Measurements from ENCODE around the gene FAM53C. TPM values are rescaled to one million over a fixed set of nuclear protein-coding genes. Genes with fewer than 3 reads are reported as not detected.
"Not testable (repeated sequence)": the region's sequence is repeated elsewhere in the genome, so short reads cannot be mapped to it uniquely, and the experiment has no call there.

The FAM53C gene
- polyA plus RNA-seq, 4 donors, result 5.4 to 28.1 (median 8.5) TPM

- no peaks in the 10 kb centered on the region for H3K9me3 ChIP-seq (ENCODE audit: control insufficient read depth in 2 of 2, insufficient read depth in 1 of 2, low read depth in 1 of 2, low read length in 1 of 2)
- H3K4me3 ChIP-seq (ENCODE audit: low read depth in 1 of 3, low read length in 3 of 3), result no peak overlapping the region
- no peaks in the 10 kb centered on the region for H3K4me1 ChIP-seq (ENCODE audit: control insufficient read depth in 3 of 3, insufficient read depth in 2 of 3, low read depth in 1 of 3, low read length in 2 of 3)
- H3K27me3 ChIP-seq (ENCODE audit: control insufficient read depth in 3 of 3, insufficient read depth in 3 of 3, low read length in 3 of 3), result no peaks in the 10 kb centered on the region
- H3K36me3 ChIP-seq (ENCODE audit: control insufficient read depth in 3 of 3, insufficient read depth in 2 of 3, low read depth in 1 of 3, low read length in 3 of 3), result peaks cover 11 to 42% (median 19%) of the 10 kb centered on the region in 3 donors
- 75 to 95% (median 93%) methylated on average over 1 of the region's 1 CpG for WGBS, 3 donors
- H3K27ac ChIP-seq (ENCODE audit: low read depth in 1 of 3, low read length in 2 of 3), result no peak overlapping the region
- no peak for DNase-seq
- FAIRE-seq, result no peak
Measured at GRCh38 chr5:138385660-138386059, 47.6 kb downstream of the FAM53C start.

- 90 to 94% (median 93%) methylated on average over 10 of the region's 10 CpGs for WGBS, 3 donors
- Histone ChIP-seq H3K36me3 (ENCODE audit: control insufficient read depth in 3 of 3, insufficient read depth in 2 of 3, low read depth in 1 of 3, low read length in 3 of 3) (peaks cover 17 to 41% (median 21%) of the 10 kb centered on the region in 3 donors), H3K4me3 (ENCODE audit: low read depth in 1 of 3, low read length in 3 of 3) (no peak overlapping the region), H3K4me1 (ENCODE audit: control insufficient read depth in 3 of 3, insufficient read depth in 2 of 3, low read depth in 1 of 3, low read length in 2 of 3) (no peaks in the 10 kb centered on the region), H3K27me3 (ENCODE audit: control insufficient read depth in 3 of 3, insufficient read depth in 3 of 3, low read length in 3 of 3) (no peaks in the 10 kb centered on the region), H3K27ac (ENCODE audit: low read depth in 1 of 3, low read length in 2 of 3) (no peak overlapping the region), H3K9me3 (ENCODE audit: control insufficient read depth in 2 of 2, insufficient read depth in 1 of 2, low read depth in 1 of 2, low read length in 1 of 2) (no peaks in the 10 kb centered on the region)
- DNase-seq (no peak), FAIRE-seq (no peak)
Measured at GRCh38 chr5:138386290-138386689, 48.2 kb downstream of the FAM53C start.

DNA sequence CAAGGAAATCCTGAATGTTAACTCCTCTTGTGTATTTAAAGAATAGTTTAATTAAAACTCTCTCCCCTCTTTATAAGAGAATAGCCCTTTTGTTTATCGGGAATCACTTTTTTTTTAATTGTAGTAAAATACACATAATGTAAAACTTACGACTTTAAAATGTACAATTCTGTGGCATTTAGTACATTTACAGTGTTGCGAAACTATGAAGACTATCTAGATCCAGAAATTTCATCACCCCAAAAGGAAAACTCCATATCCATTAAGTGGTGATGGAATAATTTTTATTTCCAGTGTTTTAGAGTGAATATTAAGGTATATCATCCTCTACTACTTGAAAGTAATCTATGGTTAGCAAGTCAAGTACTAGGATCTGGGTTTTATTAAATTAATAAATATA, 51.3 kb downstream of the FAM53C start:
- no peak for FAIRE-seq
- 93 to 97% (median 96%) methylated on average over 3 of the region's 3 CpGs for WGBS, 3 donors

DNA sequence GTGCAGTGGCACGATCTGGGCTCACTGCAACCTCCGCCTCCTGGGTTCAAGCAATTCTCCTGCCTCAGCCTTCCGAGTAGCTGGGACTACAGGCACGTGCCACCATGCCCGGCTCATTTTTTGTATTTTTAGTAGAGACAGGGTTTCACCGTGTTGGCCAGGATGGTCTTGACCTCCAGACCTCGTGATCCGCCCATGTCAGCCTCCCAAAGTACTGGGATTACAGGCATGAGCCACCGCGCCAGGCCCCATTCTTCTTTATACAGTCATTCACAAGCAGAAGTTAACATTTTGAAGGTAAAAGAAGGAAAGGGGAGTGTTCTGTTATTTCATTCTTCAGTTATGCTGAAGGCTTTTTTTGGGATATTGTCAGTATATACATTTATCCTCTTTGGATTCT, 51.8 kb downstream of the FAM53C start:
- not testable (repeated sequence) for DNase-seq; H3K4me1 ChIP-seq (ENCODE audit: control insufficient read depth in 3 of 3, insufficient read depth in 2 of 3, low read depth in 1 of 3, low read length in 2 of 3); H3K9me3 ChIP-seq (ENCODE audit: control insufficient read depth in 2 of 2, insufficient read depth in 1 of 2, low read depth in 1 of 2, low read length in 1 of 2); H3K27me3 ChIP-seq (ENCODE audit: control insufficient read depth in 3 of 3, insufficient read depth in 3 of 3, low read length in 3 of 3); FAIRE-seq; H3K4me3 ChIP-seq (ENCODE audit: low read depth in 1 of 3, low read length in 3 of 3); H3K27ac ChIP-seq (ENCODE audit: low read depth in 1 of 3, low read length in 2 of 3)
- 93 to 97% (median 96%) methylated on average over 10 of the region's 10 CpGs for WGBS, 3 donors
- H3K36me3 ChIP-seq (ENCODE audit: control insufficient read depth in 3 of 3, insufficient read depth in 2 of 3, low read depth in 1 of 3, low read length in 3 of 3), result peaks cover 18 to 41% (median 25%) of the 10 kb centered on the region in 3 donors

More for the DNA sequence above, 51.3 kb downstream of the FAM53C start:
- Histone ChIP-seq H3K4me3 (ENCODE audit: low read depth in 1 of 3, low read length in 3 of 3) (no peak overlapping the region), H3K9me3 (ENCODE audit: control insufficient read depth in 2 of 2, insufficient read depth in 1 of 2, low read depth in 1 of 2, low read length in 1 of 2) (no peaks in the 10 kb centered on the region), H3K36me3 (ENCODE audit: control insufficient read depth in 3 of 3, insufficient read depth in 2 of 3, low read depth in 1 of 3, low read length in 3 of 3) (peaks cover 16 to 46% (median 24%) of the 10 kb centered on the region in 3 donors), H3K27me3 (ENCODE audit: control insufficient read depth in 3 of 3, insufficient read depth in 3 of 3, low read length in 3 of 3) (no peaks in the 10 kb centered on the region), H3K4me1 (ENCODE audit: control insufficient read depth in 3 of 3, insufficient read depth in 2 of 3, low read depth in 1 of 3, low read length in 2 of 3) (no peaks in the 10 kb centered on the region), H3K27ac (ENCODE audit: low read depth in 1 of 3, low read length in 2 of 3) (no peak overlapping the region)
- DNase-seq, result no peak

DNA sequence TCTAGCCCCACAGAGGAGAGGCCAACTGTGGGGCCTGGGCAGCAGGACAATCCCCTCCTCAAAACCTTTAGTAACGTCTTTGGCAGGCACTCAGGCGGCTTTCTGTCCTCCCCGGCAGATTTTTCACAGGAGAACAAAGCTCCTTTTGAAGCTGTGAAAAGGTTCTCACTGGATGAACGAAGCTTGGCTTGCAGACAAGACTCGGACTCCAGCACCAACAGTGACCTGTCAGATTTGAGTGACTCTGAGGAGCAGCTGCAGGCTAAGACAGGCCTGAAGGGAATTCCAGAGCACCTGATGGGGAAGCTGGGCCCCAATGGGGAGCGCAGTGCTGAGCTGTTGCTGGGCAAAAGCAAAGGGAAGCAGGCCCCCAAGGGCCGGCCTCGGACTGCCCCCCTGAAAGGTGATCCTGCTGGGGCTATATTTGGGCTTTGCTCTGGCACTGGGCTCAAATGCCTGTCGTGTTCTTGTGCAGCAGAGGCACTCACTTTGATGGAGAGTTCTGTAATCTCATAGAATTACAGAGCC, 53.9 kb downstream of the FAM53C start:
- whole genome bisulfite sequencing, 3 donors, result 91 to 92% (median 91%) methylated on average over 9 of the region's 9 CpGs
- FAIRE-seq, result no peak
- no peaks in the 10 kb centered on the region for H3K27me3 ChIP-seq (ENCODE audit: control insufficient read depth in 3 of 3, insufficient read depth in 3 of 3, low read length in 3 of 3)
- no peak for DNase-seq
- no peaks in the 10 kb centered on the region for H3K4me1 ChIP-seq (ENCODE audit: control insufficient read depth in 3 of 3, insufficient read depth in 2 of 3, low read depth in 1 of 3, low read length in 2 of 3)
- H3K36me3 ChIP-seq (ENCODE audit: control insufficient read depth in 3 of 3, insufficient read depth in 2 of 3, low read depth in 1 of 3, low read length in 3 of 3), result peaks cover 17 to 41% (median 18%) of the 10 kb centered on the region in 3 donors
- H3K9me3 ChIP-seq (ENCODE audit: control insufficient read depth in 2 of 2, insufficient read depth in 1 of 2, low read depth in 1 of 2, low read length in 1 of 2), result no peaks in the 10 kb centered on the region
- peak overlapping the region in 1 of 3 donors; percentile 10 for H3K4me3 ChIP-seq (ENCODE audit: low read depth in 1 of 3, low read length in 3 of 3)
- H3K27ac ChIP-seq (ENCODE audit: low read depth in 1 of 3, low read length in 2 of 3), result no peak overlapping the region

Other genes starting within 250 kb of the FAM53C start
- 1 to 10 TPM in 2 of 4 donors, not detected in 2; 1.3 to 1.8 TPM for gene NME5, start 198.8 kb upstream of the FAM53C start, polyA plus RNA-seq
- 10 to 100 TPM; 17.0 to 82.6 (median 28.3) TPM for gene BRD8, start 159.6 kb upstream of the FAM53C start, polyA plus RNA-seq
- 10 to 100 TPM in 2 of 4 donors, 1 to 10 TPM in 1, under 1 TPM in 1; 0.27 to 11.7 (median 6.3) TPM for gene KIF20A, start 159.2 kb upstream of the FAM53C start, polyA plus RNA-seq
- gene CDC23, start 124.9 kb upstream of the FAM53C start, polyA plus RNA-seq, result 10 to 100 TPM in 3 of 4 donors, 1 to 10 TPM in 1; 5.9 to 36.7 (median 12.4) TPM
- gene GFRA3, start 63.6 kb upstream of the FAM53C start, polyA plus RNA-seq, result 1 to 10 TPM in 2 of 4 donors, under 1 TPM in 1, not detected in 1; 0.67 to 4.2 (median 1.1) TPM
- gene CDC25C, start 6.5 kb upstream of the FAM53C start, polyA plus RNA-seq, result 1 to 10 TPM in 3 of 4 donors, under 1 TPM in 1; 0.54 to 8.8 (median 5.0) TPM
- 10 to 100 TPM; 18.6 to 63.2 (median 25.2) TPM for gene KDM3B, start 14.4 kb downstream of the FAM53C start, polyA plus RNA-seq
- gene REEP2, start 100.8 kb downstream of the FAM53C start, polyA plus RNA-seq, result 10 to 100 TPM in 1 of 4 donors, 1 to 10 TPM in 3; 2.2 to 14.2 (median 4.3) TPM
- gene EGR1, start 127.2 kb downstream of the FAM53C start, polyA plus RNA-seq, result 100 to 1,000 TPM in 2 of 4 donors, 1 to 10 TPM in 2; 3.4 to 242 (median 70.7) TPM
- gene ETF1, start 205.0 kb downstream of the FAM53C start, polyA plus RNA-seq, result 10 to 100 TPM; 40.7 to 57.6 (median 53.1) TPM
- gene HSPA9, start 237.1 kb downstream of the FAM53C start, polyA plus RNA-seq, result 100 to 1,000 TPM in 2 of 4 donors, 10 to 100 TPM in 2; 93.7 to 180 (median 132) TPM